ENCODE results near the gene IFT74.
"Not testable (repeated sequence)": the region's sequence is repeated elsewhere in the genome, so short reads cannot be mapped to it uniquely, and the experiment has no call there.

IFT74 gene

DNA sequence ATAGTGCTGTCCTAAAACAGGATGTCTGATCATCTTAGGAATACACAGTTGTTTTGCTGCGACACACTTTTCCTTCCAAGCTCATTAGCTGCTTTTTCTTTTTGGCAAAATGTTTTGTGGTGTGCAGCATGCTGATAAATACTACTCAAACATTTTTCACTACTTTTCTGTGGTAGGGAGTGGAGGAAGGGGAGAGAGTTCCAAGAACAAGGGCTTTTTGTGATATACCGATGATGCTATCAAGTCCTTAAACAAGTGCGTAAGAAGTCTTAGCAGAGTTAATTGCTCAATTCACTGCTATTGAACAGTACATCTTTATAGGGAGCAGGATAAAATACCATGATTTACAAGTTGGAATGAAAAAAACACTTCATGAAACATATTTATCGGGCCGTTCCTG, 129.2 kb downstream of the IFT74 start:
- DNase-seq: no peak

DNA sequence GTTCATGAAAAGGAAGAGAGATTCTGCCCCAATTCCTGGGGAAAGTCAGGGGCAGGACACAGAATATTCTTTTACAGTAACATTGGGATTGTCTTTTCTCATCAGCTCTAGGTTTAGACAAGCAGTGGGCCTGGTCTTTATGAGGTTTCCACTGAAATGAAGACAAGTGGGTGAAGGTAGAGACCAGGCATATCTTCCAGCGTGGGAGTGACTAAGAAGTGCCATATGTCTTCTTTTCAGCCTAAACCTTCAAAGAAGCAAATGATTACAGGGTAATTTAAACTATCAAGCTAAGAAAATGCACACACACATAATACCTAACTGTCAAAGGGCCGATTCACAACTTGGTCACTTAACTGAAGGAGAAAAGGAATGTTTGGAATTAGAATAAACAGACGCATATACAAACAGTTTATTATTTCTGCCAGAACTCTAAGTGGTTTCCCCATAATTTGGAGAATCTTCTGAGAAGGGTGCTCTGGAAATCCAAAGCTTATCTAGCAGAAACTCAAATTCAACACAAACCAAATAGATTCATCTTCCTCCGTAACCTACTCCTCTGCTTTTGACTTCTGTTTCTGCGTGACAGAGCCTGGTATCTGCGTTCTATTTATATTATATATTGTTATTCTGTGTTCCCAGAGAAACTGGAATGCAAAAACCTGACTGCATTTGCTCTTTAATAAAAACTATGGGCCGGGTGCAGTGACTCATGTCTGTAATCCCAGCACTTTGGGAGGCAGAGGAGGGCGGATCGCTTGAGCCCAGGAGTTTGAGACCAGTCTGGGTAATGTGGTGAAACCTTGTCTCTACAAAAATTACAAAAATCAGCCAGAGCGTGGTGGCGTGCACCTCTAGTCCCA, 130.8 kb downstream of the IFT74 start:
- DNase-seq: no peak

DNA sequence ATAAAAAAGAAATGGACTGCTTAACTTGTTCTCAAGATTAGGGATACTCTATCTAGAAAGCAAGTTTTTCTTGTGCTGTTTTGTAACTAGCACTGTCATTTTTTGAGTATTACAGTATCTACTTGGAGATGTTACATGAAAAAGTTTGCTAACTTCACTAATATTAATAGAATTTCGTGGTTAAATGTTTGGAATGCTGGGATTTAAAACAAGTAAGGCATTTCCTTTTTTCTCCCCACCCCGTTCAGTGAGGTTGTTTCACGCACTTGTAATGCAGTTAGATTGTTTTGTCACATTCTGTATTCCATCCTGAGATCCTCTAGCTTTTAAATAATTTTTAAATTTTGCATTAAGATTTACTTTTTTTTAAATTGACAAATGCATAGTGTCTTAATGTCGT, 132.8 kb downstream of the IFT74 start:
- no peak for DNase-seq

DNA sequence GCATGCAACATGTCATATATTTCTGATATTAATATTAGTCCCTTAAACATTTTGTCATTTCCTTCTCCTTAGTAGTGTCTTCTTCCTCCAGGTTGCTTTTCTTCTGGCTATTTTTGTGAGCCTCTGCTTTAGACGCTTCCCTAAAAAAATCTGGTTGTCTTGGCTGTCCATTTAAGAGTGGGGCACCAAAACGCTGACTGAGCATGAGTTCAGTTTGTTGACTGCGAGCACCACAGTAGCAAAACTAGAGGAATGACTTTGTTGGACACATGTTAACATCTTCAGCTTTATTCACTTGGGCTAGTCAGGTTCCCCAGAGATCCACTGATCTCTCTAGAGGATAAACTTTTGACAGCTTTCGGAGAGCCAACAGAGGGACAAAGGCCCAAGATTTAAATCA, 133.5 kb downstream of the IFT74 start:
- no peak for DNase-seq

DNA sequence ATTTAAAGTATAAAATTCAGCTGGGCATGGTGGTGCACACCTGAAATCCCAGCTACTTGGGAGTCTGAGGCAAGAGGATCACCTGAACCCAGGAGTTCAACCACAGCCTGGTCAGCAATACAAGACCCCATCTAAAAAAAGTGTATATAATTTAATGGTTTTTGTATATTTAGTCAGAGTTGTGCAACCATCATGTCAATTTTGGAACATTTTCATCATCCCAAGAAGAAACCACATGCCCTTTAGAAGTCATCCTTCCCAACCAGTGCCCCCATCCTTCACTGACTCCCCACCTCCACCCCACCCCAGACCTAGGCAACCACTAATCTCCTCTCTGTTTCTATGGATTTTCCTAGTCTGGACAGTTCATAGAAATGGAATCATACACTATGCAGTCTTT, 134.0 kb downstream of the IFT74 start:
- DNase-seq: no peak

DNA sequence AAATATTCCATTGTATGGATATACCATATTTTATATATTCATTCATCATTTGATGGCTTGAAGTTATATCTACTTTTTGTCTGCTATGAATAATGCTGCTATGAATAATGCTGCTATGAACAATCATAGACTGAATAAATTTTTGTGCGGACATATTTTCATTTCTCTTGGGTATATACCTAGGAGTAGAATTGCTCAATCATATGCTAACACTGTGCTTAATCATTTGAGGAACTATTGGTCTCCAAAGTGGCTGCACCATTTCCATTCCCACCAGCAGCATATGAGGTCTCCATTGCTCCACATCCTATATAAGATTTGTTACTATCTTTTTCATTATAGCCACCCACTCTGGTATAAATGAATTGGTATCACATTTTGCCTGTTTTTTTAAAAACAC, 134.5 kb downstream of the IFT74 start:
- DNase-seq: no peak

DNA sequence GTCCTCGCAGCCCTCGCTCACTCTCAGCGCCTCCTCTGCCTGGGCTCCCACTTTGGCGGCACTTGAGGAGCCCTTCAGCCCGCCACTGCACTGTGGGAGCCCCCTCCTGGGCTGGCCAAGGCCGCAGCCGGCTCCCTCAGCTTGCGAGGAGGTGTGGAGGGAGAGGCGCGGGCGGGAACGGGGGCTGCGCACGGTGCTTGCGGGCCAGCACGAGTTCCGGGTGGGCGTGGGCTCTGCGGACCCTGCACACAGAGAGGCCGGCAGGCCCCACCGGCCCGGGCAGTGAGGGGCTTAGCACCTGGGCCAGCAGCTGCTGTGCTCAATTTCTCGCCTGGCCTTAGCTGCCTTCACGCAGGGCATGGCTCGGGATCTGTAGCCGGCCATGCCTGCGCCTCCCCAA, 136.3 kb downstream of the IFT74 start:
- not testable (repeated sequence) for DNase-seq

DNA sequence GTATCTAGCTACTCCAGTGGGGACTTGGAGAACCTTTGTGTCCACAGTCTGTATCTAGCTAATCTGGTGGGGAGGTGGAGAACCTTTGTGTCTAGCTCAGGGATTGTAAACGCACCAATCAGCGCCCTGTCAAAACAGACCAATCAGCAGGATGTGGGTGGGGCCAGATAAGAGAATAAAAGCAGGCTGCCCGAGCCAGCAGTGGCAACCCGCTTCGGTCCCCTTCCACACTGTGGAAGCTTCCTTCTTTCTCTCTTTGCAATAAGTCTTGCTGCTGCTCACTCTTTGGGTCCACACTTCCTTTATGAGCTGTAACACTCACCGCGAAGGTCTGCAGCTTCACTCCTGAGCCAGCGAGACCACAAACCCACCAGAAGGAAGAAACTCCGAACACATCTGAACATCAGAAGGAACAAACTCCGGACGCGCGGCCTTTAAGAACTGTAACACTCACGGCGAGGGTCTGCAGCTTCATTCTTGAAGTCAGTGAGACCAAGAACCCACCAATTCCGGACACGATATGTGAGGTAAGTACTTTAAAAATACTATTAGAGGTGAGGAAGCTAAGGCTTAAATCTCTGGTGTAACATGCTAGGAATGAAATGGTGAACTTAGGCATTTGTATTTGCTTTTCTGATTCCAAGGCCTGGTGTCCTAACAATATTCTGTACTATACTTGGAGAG, 137.3 kb downstream of the IFT74 start:
- not testable (repeated sequence) for DNase-seq

DNA sequence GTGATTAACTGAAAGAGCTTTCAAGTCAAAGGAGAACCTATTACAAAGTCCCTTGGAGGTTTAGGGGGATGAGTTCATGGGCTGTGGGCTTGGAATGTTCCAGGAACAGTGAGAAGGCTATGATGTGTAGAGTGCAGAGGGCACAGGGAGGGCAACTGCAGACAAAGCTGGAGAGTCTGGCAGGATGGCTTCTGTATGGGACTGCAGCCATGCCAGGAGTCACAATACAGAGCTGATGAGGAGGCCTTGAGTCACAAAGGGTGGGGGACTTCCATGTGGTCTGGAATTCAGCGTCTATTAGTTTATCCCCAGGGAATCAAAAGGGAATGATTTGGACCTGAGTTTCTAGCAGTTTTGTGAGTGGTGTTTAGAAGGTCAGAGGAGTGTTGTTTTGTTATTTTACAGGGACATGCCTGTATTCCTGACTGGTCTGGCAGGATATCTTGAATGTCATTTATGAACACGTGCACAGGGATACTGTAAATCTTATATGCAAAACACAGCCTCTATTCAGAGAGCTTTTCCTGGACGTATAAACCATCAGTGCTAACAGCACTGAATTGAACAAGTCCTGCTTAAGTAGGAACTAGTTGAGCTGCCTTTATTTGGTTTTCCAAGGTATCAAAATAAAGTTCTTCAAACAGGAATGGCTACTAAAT, 138.6 kb downstream of the IFT74 start:
- no peak for DNase-seq

DNA sequence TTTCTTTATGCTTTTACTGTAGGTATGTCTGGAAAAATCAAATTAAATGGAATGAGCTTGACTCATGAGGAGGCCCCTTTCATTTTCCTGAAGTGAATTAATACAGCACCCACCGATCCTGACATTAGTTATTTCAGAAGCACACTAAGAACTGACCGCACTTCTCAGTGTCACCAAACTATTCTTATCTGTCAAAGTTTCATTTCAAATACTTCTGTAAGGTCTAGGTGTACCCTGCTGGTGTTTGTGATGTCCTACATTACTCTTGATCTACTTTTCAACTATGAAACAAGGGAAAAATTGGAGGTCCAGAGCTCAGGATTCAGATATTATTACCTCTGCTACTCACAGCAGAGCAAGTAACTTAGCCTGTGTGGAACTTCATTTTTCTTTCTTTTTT, 151.0 kb downstream of the IFT74 start:
- DNase-seq: no peak

DNA sequence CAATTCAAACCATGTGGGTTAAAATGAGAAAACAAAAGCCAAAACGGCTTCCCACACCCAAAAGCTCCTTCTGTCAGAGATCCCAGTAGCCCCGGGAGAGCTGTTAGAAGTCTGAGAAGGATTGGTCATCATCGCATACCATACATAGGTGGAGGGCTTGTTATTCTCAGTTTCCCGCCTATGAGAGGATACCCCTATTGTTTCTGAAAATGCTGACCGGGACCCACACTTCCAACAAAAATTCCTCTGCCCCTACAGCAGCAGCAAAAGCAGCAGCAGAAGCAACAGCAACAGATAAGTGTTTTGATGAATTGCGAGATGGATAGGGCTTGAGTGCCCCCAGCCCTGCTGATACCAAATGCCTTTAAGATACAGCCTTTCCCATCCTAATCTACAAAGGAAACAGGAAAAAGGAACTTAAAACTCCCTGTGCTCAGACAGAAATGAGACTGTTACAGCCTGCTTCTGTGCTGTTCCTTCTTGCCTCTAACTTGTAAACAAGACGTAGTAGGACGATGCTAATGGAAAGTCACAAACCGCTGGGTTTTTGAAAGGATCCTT, 152.8 kb downstream of the IFT74 start, which contains the start of gene TEK:
Gene TEK (plus strand): TSS at position 245 of the 561 bp plus-strand sequence. CDS start 366 bp downstream, outside the sequence.
- DNase-seq: no peak

DNA sequence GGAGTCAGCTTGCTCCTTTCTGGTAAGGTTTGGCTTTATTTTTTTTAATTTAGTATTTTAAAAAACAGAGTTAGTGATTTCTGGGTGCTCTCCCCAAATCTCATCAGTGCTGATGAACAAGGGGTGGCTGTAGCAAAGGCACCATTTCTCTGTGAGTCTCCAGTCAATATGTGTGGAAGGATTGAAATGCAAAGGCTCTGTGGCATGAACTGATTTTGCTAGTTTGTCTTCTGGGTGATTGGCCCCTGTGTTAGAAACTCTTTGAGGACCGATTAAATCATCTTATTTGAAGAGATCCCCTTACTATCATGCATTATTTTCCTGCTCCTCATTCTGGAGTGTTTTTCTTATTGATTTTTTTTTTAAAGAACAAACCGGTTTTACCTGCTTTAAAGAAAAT, 153.4 kb downstream of the IFT74 start:
- no peak for DNase-seq

DNA sequence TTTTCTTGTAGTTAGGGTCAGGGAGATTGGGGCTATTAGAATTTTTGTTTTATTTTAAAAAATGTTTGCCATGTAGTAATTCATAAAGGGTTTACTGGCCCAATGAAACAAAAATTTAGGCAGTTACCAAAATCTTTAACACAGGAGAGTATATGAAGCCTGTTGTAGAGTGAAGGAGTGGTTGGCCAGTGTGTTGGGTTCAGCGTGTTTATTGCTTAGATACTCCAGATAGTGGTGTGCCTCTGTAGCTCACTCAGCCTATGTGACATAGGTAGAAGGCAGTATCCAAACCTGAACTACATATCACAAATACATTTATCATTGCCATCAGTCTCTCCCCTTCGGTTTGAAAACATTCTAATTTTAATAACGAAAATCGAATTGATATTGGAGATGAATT, 154.0 kb downstream of the IFT74 start:
- no peak for DNase-seq

DNA sequence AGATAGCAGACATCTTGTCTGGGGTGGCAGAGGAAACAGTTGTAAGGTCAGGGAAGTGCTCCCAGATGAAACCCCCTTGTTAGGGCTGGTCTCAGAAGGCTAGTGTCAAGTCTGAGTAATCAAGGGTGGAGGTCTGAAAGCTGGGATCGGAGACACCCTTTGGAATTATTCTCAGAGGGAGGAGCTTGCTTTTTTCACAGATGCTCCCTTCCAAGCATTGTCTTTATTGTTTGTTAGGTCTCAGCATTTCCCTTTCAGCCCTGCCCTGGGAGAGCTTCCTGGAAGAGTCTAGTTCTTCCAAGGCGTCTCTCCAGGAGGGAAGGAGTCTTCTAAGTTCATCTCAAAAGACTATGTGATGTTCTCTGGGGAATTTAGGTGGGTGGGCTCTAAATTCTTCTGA, 156.0 kb downstream of the IFT74 start:
- no peak for DNase-seq
